Measurements from ENCODE around the gene TBC1D14. TPM values are rescaled to one million over a fixed set of nuclear protein-coding genes. Genes with fewer than 3 reads are reported as not detected.

TBC1D14 gene
- total RNA-seq, 8 experiments from 2014 or later, result 35.9 to 76.1 (median 49.8) TPM

DNA sequence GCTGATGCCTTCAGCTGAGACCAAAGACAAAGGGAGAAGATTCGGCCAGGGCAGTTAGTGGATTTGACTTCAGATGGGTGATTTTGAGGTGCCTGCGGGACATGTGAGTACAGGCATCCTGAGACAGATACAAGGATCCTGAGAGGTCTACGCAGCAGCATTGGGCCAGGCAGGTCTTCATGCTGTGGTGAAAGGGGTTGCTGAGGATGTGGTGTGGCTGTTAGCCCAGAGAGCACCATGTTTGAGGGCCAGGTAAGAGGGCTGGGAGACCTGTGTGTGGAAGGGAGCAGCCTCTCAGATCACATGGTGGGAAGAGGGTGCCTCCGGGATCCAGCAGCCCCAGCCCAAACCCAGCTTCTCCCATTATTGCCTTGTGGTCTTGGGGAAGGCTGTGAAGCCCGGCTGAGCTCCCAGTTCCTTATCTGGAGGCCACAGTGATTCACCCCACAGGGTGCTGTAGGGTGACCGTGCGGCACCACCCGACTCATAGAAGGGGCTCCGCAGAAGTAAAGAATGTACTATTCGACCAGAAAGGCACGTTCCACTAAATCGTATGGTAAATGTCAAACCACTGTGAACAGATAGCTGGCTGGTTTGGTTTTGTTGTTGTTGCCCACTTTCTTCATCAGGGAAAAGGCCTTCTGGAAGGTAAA lies 105.9 kb downstream of the TBC1D14 start:
- 40 to 100% (median 93%) methylated on average over 1 to 10 of the region's 12 CpGs; no CpG with 5 or more reads in 1 of the 10 experiments for WGBS, 10 experiments
- Histone ChIP-seq H3K4me3 (no peak overlapping the region), H3K4me1 (replicated peaks in 1 of 2) (no peaks in the 10 kb centered on the region), H3K27ac (no peak overlapping the region)
- no peak for ATAC-seq (replicated peaks in 6 of 8)
- in situ Hi-C loops (cut with MboI; ENCODE audit: low pct_unique_long_range_greater_than_20kb in 2 of 9, low sequenced_read_pairs in 9 of 9, unreplicated experiment in 9 of 9), result no loop called here

DNA sequence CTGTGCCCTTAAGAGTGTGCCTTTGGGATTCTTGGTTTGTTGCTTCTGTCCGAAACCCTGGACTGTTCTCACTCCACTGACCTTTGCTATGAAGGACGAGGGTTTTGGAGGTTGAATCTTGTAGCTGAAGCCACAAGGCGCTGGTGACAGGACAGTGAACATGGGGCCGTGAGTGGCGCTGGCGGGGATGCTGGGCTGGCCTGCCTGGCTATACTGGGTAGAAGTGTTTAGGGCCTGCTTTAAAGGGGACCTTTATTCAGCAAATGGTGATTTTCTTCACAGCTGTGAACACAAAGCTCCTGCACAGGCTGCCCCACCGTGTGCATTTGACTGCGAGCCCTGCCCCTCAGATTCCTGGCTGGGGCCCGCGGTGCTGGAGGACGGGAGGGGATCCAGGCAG lies 106.5 kb downstream of the TBC1D14 start:
- in situ Hi-C loops (cut with MboI; ENCODE audit: low pct_unique_long_range_greater_than_20kb in 2 of 9, low sequenced_read_pairs in 9 of 9, unreplicated experiment in 9 of 9), result no loop called here

DNA sequence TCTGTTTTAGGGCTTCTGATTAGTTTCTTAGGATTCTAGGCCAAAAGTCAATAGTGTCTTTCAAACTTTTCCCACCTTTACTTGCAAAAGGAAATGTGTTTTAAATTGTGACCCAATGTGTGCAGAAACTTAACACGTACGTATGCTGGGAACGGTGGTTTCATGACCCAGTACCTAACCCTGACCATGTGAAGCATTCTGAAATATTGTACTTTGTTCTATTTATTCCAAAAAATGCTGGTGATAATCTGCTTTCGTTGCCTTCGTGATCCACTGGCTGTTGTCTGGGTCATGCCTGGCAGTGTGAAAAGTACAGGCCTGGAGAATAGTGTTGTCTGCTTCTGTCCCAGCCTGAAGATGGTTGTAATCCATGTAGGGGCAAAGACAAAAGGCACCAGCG lies 106.9 kb downstream of the TBC1D14 start:
- Histone ChIP-seq H3K27ac (no peak overlapping the region), H3K4me1 (replicated peaks in 1 of 2) (no peaks in the 10 kb centered on the region), H3K4me3 (no peak overlapping the region)
- in situ Hi-C loops (cut with MboI; ENCODE audit: low pct_unique_long_range_greater_than_20kb in 2 of 9, low sequenced_read_pairs in 9 of 9, unreplicated experiment in 9 of 9), result no loop called here
- ATAC-seq (replicated peaks in 6 of 8), result no peak
- WGBS, 10 experiments, result 79 to 100% (median 90%) methylated on average over 2 to 6 of the region's 6 CpGs; no CpG with 5 or more reads in 2 of the 10 experiments

More for the DNA sequence above, 106.5 kb downstream of the TBC1D14 start:
- Histone ChIP-seq H3K4me1 (replicated peaks in 1 of 2) (no peaks in the 10 kb centered on the region), H3K4me3 (no peak overlapping the region), H3K27ac (no peak overlapping the region)
- no peak for ATAC-seq (replicated peaks in 6 of 8)
- 50 to 100% (median 70%) methylated on average over 1 to 8 of the region's 11 CpGs; no CpG with 5 or more reads in 4 of the 10 experiments for WGBS, 10 experiments

DNA sequence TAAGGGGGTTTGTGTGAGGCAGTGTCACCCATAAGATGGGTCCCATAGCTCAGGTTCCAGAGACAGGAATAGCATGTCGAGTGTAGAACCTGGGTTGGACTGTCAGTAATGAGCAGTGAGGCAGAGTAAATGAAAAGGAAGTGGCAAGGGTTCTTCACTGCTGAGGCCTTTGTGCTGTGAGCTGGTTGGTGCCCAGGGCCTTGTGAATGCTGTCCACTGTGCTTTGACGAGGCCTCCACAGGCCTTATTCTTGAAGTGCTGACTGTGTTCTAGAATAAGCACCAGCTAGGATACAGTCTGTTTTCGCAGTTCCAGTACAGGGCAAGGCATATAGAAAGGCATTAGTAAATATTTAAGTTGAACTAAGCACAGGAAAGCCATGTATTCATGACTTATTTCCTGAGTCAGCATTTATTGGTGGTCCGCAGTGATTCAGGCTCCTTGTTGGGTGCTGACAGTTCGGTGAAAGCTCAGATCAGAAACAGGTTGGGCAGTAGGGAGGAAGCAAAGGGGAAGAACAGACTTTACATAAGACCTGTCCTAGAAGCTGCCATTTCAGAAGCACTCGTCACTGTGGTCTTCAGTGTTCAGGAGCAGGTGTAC lies 107.9 kb downstream of the TBC1D14 start:
- Histone ChIP-seq H3K4me3 (no peak overlapping the region), H3K4me1 (replicated peaks in 1 of 2) (no peaks in the 10 kb centered on the region), H3K27ac (no peak overlapping the region)
- in situ Hi-C loops (cut with MboI; ENCODE audit: low pct_unique_long_range_greater_than_20kb in 2 of 9, low sequenced_read_pairs in 9 of 9, unreplicated experiment in 9 of 9), result no loop called here
- no peak for ATAC-seq (replicated peaks in 6 of 8)
- WGBS, 10 experiments, result 80 to 100% (median 95%) methylated on average over 1 to 5 of the region's 6 CpGs; no CpG with 5 or more reads in 2 of the 10 experiments

DNA sequence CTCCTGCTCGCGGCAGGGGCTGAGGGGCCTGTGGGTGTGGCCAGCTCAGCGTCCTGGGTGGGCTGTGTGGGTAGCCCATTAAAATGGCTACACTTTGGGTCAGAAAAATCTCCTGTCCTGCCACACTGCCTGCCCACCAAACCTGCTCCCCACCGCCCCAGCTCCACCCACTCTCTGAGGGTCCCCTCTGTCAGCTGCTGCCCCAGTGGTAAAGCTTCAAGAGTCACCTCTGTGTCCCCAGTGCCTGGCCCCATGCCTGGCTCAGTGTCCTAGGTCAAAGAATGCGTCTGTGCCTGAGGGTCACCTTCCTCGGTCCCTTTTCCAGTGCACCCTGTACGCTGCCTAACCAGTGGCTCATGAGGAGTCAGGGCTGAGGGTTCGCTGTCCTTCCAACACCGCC lies 108.7 kb downstream of the TBC1D14 start:
- H3K27ac ChIP-seq, result no peak overlapping the region
- H3K4me1 ChIP-seq (replicated peaks in 1 of 2), result no peaks in the 10 kb centered on the region
- H3K4me3 ChIP-seq, result no peak overlapping the region
- ATAC-seq (replicated peaks in 6 of 8), result no peak
- in situ Hi-C loops (cut with MboI; ENCODE audit: low pct_unique_long_range_greater_than_20kb in 2 of 9, low sequenced_read_pairs in 9 of 9, unreplicated experiment in 9 of 9), result no loop called here
- 83 to 100% (median 100%) methylated on average over 1 to 4 of the region's 9 CpGs; no CpG with 5 or more reads in 3 of the 10 experiments for WGBS, 10 experiments

DNA sequence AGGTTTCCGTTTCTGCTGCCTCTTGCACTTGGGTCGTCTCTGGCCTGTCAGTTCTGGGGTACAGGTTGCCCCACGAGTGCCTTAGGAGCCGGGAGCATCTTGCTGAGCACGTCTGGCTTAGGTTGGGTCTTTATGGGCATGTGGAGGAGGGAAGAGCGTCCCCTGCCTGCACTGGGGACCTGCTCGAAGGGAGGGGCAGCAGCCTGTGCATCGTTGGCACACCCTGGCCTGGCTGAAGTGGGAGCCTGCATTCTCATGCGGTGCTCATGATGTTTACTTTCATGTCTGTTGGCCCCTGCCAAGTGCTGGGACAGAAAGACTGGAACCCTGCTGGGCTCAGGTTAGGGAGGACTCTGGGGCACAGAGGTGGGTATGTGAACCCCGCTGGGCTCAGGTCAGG lies 109.7 kb downstream of the TBC1D14 start:
- H3K4me1 ChIP-seq (replicated peaks in 1 of 2), result no peaks in the 10 kb centered on the region
- no peak for ATAC-seq (replicated peaks in 6 of 8)
- H3K27ac ChIP-seq, result no peak overlapping the region
- WGBS, 10 experiments, result 93% methylated on average over 3 of the region's 10 CpGs; no CpG with 5 or more reads in 9 of the 10 experiments
- no peak overlapping the region for H3K4me3 ChIP-seq
- in situ Hi-C loops (cut with MboI; ENCODE audit: low pct_unique_long_range_greater_than_20kb in 2 of 9, low sequenced_read_pairs in 9 of 9, unreplicated experiment in 9 of 9), result no loop called here

DNA sequence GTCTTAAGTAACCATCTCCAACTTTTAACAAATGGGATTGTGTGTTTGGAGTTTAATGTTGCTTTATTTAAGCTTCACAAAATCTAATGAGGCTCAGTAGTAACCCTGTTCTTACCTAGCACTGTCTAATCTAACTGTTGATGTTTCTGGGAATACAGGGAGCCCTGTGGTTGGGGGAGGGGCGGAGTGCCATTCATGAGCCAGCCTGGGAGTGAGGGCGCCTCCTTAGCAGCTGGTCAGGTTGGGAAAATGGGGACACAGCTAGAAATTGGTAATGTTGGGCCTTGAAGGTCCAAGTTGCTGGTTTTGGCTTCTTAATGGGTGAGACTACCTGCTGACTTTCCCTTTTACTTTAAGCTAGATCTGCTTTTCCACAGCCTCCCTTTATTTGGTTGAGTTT lies 110.7 kb downstream of the TBC1D14 start:
- Histone ChIP-seq H3K4me1 (replicated peaks in 1 of 2) (no peaks in the 10 kb centered on the region), H3K27ac (no peak overlapping the region), H3K4me3 (no peak overlapping the region)
- in situ Hi-C loops (cut with MboI; ENCODE audit: low pct_unique_long_range_greater_than_20kb in 2 of 9, low sequenced_read_pairs in 9 of 9, unreplicated experiment in 9 of 9), result no loop called here
- ATAC-seq (replicated peaks in 6 of 8), result no peak
- WGBS, 10 experiments, result 80 to 100% (median 100%) methylated on average over 1 to 2 of the region's 2 CpGs; no CpG with 5 or more reads in 5 of the 10 experiments

DNA sequence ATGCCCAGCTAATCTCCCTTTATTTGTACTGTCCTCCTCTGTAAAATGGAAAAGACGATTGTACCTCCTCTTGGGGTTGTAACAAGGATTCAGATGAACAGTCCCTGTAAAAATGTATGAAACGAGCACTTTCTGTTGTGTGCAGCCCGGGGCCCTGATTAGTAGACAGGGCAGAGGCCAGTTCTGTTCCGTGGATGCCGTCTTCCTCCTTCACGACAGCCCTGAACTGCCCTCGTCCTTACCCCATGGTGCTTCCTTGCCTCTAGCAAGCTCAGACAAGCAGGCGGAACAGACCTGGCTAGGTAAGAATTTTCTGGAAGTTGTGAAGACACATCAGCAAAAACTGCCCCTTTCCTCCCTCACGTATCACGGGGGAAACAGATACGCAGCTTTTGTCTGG lies 111.2 kb downstream of the TBC1D14 start:
- ATAC-seq (replicated peaks in 6 of 8), result no peak
- 90 to 100% (median 97%) methylated on average over 1 to 10 of the region's 11 CpGs; no CpG with 5 or more reads in 2 of the 10 experiments for WGBS, 10 experiments
- Histone ChIP-seq H3K4me1 (replicated peaks in 1 of 2) (no peaks in the 10 kb centered on the region), H3K4me3 (no peak overlapping the region), H3K27ac (no peak overlapping the region)
- in situ Hi-C loops (cut with MboI; ENCODE audit: low pct_unique_long_range_greater_than_20kb in 2 of 9, low sequenced_read_pairs in 9 of 9, unreplicated experiment in 9 of 9), result no loop called here

DNA sequence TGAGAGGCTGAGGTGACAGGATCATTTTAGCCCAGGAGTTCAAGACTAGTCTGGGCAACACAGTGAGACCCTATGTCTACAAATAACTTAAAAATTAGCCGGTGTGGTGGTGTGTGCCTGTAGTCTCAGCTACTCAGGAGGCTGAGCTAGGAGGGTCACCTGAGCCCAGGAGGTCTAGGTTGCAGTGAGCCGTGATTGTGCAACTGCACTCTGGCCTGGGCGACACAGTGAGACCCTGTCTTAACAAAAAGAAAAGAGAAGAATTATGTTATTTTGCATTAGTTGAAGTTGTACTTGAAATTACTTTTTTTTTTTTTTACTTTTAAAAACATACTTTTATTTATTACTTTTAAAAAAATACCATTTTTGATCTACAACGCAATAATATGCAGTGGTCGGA lies 111.7 kb downstream of the TBC1D14 start:
- H3K4me1 ChIP-seq (replicated peaks in 1 of 2), result no peaks in the 10 kb centered on the region
- WGBS, 10 experiments, result 50 to 83% (median 73%) methylated on average over 2 to 5 of the region's 5 CpGs; no CpG with 5 or more reads in 3 of the 10 experiments
- no peak overlapping the region for H3K4me3 ChIP-seq
- H3K27ac ChIP-seq, result no peak overlapping the region
- in situ Hi-C loops (cut with MboI; ENCODE audit: low pct_unique_long_range_greater_than_20kb in 2 of 9, low sequenced_read_pairs in 9 of 9, unreplicated experiment in 9 of 9), result no loop called here
- ATAC-seq (replicated peaks in 6 of 8), result no peak

DNA sequence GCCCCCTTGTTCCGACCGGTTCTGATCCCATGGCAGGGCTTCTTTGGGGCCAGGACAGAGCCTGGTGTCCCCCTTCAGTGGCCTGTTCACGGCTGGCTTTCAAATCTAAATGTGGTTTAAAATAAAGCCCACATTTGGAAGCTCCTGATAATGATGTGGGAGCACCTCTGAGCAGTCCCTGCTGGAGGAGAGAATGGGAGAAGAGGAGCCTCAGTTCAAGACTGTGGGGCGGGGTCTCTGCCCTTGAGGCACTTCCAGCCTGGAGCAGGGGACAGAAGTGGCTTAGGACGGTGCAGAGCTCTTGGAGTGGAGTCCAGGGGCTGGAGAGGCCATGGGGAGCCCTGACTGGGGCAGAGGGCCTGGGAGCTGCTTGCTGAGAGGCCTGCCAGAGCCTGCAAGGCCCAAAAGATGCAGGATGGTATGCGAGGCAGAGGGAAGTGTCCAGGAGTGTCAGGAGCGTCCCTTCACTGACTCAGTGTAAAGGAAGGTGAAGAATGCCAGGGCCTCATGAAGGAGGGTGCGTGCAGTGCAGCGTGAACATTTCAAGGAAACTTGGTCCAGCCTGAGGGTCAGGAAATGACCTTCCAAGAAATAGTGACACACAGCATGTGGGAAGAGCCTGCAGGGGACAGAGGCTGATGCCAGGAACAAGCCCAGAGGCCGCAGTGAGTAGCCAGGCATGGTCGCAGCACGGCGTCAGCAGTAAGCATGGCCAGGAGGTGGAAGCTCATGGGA lies 112.5 kb downstream of the TBC1D14 start:
- peak in 2 of 8 experiments; percentile 88 to 97 for ATAC-seq (replicated peaks in 6 of 8)
- Histone ChIP-seq H3K4me1 (replicated peaks in 1 of 2) (no peaks in the 10 kb centered on the region), H3K4me3 (no peak overlapping the region), H3K27ac (no peak overlapping the region)
- WGBS, 10 experiments, result 61 to 93% (median 82%) methylated on average over 2 to 9 of the region's 13 CpGs; no CpG with 5 or more reads in 1 of the 10 experiments
- in situ Hi-C loops (cut with MboI; ENCODE audit: low pct_unique_long_range_greater_than_20kb in 2 of 9, low sequenced_read_pairs in 9 of 9, unreplicated experiment in 9 of 9), result no loop called here

DNA sequence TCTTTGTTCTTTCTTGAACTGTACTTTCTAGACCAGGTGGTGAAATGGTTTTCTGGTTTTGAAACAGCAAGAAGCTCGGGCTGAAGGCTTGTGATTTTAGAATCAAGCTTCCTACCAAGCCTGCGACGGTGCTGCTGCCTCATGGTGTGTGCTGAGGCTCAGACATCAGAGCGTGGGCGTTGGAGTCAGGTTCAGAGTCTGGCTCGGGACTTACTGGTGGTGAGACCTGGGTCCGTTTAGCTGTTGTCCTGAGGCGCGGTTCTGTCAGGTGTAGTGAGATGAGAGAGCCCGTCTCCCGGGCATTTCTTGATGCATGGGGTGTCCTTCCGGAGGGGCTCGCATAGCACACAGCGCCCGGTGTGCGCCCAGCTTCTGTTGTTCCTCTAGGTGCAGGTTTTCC lies 113.9 kb downstream of the TBC1D14 start:
- Histone ChIP-seq H3K27ac (no peak overlapping the region), H3K4me1 (replicated peaks in 1 of 2) (no peaks in the 10 kb centered on the region), H3K4me3 (no peak overlapping the region)
- 93 to 95% (median 94%) methylated on average over 3 to 14 of the region's 16 CpGs; no CpG with 5 or more reads in 6 of the 10 experiments for WGBS, 10 experiments
- ATAC-seq (replicated peaks in 6 of 8), result no peak
- in situ Hi-C loops (cut with MboI; ENCODE audit: low pct_unique_long_range_greater_than_20kb in 2 of 9, low sequenced_read_pairs in 9 of 9, unreplicated experiment in 9 of 9), result no loop called here

DNA sequence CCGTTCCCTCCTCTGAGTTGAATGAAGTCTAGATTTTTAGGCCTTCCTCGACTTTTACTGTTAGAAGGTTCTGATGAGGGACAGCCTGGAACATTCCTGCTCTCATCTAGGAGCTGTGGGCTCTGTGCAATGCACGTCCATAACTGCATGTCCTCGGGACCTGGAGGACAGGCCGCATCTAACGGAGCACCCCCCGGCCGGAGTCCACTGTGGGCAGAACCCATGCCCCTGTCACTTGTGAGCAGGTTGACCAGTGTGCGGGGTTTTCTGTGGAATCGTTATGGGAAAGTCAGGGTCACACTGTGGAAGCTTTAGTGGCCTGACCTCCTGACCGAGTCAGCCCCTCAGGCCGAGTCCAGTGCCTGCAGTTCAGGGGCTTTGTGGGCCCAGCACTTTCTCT lies 114.3 kb downstream of the TBC1D14 start:
- in situ Hi-C loops (cut with MboI; ENCODE audit: low pct_unique_long_range_greater_than_20kb in 2 of 9, low sequenced_read_pairs in 9 of 9, unreplicated experiment in 9 of 9), result no loop called here
- ATAC-seq (replicated peaks in 6 of 8), result no peak
- H3K4me1 ChIP-seq (replicated peaks in 1 of 2), result no peaks in the 10 kb centered on the region
- 38 to 100% (median 90%) methylated on average over 1 to 5 of the region's 12 CpGs; no CpG with 5 or more reads in 1 of the 10 experiments for WGBS, 10 experiments
- no peak overlapping the region for H3K27ac ChIP-seq
- no peak overlapping the region for H3K4me3 ChIP-seq

DNA sequence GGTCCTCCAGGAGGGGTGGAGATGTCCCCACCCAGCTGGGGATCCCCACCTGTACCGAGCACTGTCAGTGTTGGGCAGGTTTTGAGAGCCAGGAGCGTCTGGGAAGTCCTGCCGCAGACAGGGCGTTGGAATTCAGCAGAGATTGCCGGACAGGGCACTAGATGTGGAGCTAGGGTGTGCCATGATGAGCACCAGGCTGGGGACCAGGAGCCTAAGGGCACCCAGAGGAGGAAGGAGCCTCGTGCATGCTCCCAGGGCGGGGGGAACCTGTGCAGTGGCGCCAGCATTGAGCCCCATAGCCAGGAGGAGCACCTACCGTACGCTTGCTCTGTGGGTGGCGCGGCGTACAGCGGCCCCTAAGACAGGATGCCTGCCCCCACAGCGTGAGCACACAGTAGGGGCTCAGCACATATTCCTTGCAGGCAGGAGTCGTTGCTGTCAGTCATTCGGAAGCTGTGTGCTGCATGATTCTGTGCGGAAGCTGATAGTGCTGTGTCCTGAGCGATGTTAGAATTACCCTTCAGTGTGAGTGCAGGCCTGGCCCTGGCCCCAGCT lies 114.8 kb downstream of the TBC1D14 start:
- WGBS, 10 experiments, result 50 to 100% (median 94%) methylated on average over 1 to 9 of the region's 19 CpGs; no CpG with 5 or more reads in 2 of the 10 experiments
- Histone ChIP-seq H3K27ac (no peak overlapping the region), H3K4me1 (replicated peaks in 1 of 2) (no peaks in the 10 kb centered on the region), H3K4me3 (no peak overlapping the region)
- no peak for ATAC-seq (replicated peaks in 6 of 8)
- in situ Hi-C loops (cut with MboI; ENCODE audit: low pct_unique_long_range_greater_than_20kb in 2 of 9, low sequenced_read_pairs in 9 of 9, unreplicated experiment in 9 of 9), result no loop called here
